C4-2B (cell line): ENCODE measurements around the gene TMEM222.

Source experiments
- CTCF ChIP-seq: fragments of 450-650 bp; conservative IDR thresholded peaks from 2 replicates; pipeline ENCODE4 v1.5.1; 2017; ENCODE audit warnings: mild to moderate bottlenecking
- ZFX ChIP-seq: fragments of 450-650 bp; IDR thresholded peaks from 2 replicates; pipeline ENCODE4 v1.6.1; 2017

GRCh38 chr1:27368869-27369582, 47.1 kb downstream of the TMEM222 start:
- TF ChIP-seq CTCF: no peak; the same call in 1 of the 2 replicates
- TF ChIP-seq ZFX: no peak
